NOMO-1 treated with dmso at 0.1 percent for 144 hours (cell line): ENCODE data around the gene CCDC196.

ENCODE experiments used
- DNase-seq: peaks from one replicate; lab custom pipeline; 2025; ENCODE audit not compliant: unreplicated experiment; lab: John Stamatoyannopoulos, UW

CCDC196 gene

GRCh38 chr14:66485910-66486421 is at the start of gene CCDC196:
Gene CCDC196 (plus strand): TSS chr14:66486371. CDS start chr14:66486503, 132 bp downstream.
- no peak for DNase-seq

GRCh38 chr14:66440801-66441200 is 45.4 kb upstream of the CCDC196 start:
- DNase-seq = no peak

- no peak for DNase-seq
These were observed 43.1 kb upstream of the CCDC196 start for GRCh38 chr14:66442953-66443571.

- no peak for DNase-seq
These were observed 42.4 kb upstream of the CCDC196 start for GRCh38 chr14:66443785-66444184.

- DNase-seq = no peak
These were observed 41.8 kb upstream of the CCDC196 start for GRCh38 chr14:66444271-66444927.

GRCh38 chr14:66445936-66446335 is 40.2 kb upstream of the CCDC196 start:
- DNase-seq = no peak

GRCh38 chr14:66453469-66453868 is 32.7 kb upstream of the CCDC196 start:
- DNase-seq = no peak

- DNase-seq = no peak
These were observed 26.6 kb upstream of the CCDC196 start for GRCh38 chr14:66459603-66460002.

GRCh38 chr14:66464261-66464660 is 21.9 kb upstream of the CCDC196 start:
- no peak for DNase-seq

- DNase-seq = no peak
These were observed 17.3 kb upstream of the CCDC196 start for GRCh38 chr14:66468778-66469367.

GRCh38 chr14:66471584-66471983 is 14.6 kb upstream of the CCDC196 start:
- no peak for DNase-seq

- DNase-seq = no peak
These were observed 13.9 kb upstream of the CCDC196 start for GRCh38 chr14:66472251-66472650.

- no peak for DNase-seq
These were observed 12.9 kb upstream of the CCDC196 start for GRCh38 chr14:66473223-66473622.

GRCh38 chr14:66476964-66477363 is 9.2 kb upstream of the CCDC196 start:
- DNase-seq = no peak

- DNase-seq = no peak
These were observed 8.6 kb upstream of the CCDC196 start for GRCh38 chr14:66477567-66477966.

GRCh38 chr14:66482873-66483272 is 3.3 kb upstream of the CCDC196 start:
- DNase-seq = no peak

GRCh38 chr14:66483322-66483721 is 2.8 kb upstream of the CCDC196 start:
- DNase-seq = no peak

- DNase-seq = no peak
These were observed 1.1 kb upstream of the CCDC196 start for GRCh38 chr14:66485029-66485428.

- no peak for DNase-seq
These were observed 993 bp downstream of the CCDC196 start for GRCh38 chr14:66487164-66487563.

- DNase-seq = no peak
These were observed 4.3 kb downstream of the CCDC196 start for GRCh38 chr14:66490143-66491111.

- no peak for DNase-seq
These were observed 7.6 kb downstream of the CCDC196 start for GRCh38 chr14:66493750-66494149.
